Vagina (tissue), 2 donors: Measurements from ENCODE around the gene TH. TPM values are rescaled to one million over a fixed set of nuclear protein-coding genes. Genes with fewer than 3 reads are reported as not detected.
"Not testable (repeated sequence)": the region's sequence is repeated elsewhere in the genome, so short reads cannot be mapped to it uniquely, and the experiment has no call there.

Experiments
- DNase-seq, 2 donors: peaks; one replicate each; pipeline ENCODE4 v3.0.0-alpha.2; 2017; ENCODE audit errors: extremely low spot score in 2 of 2
- H3K27ac ChIP-seq: fragments of 200-600 bp; sonication (generic); one replicate; pipeline ENCODE4 v1.5.1; 2019
- H3K27me3 ChIP-seq: fragments of 200-600 bp; sonication (generic); one replicate; pipeline ENCODE4 v1.5.1; 2019
- H3K36me3 ChIP-seq, 2 donors: fragments of 200-600 bp; sonication (generic); one replicate each; pipeline ENCODE4 v1.5.1; 2017 to 2019
- H3K4me1 ChIP-seq: fragments of 200-600 bp; sonication (generic); one replicate; pipeline ENCODE4 v1.5.1; 2019
- H3K4me3 ChIP-seq, 2 donors: fragments of 200-600 bp; sonication (generic); 1 replicate in 1 of 2; 2 replicates in 1 of 2; pipeline ENCODE4 v1.5.1; 2016 to 2019
- H3K9me3 ChIP-seq: fragments of 200-600 bp; sonication (generic); one replicate; pipeline ENCODE4 v1.5.1; 2019
- CTCF ChIP-seq, 3 experiments: fragments of 450-650 bp in 2 of 3; fragments of 200-600 bp in 1 of 3; sonication (generic) in 1 of 3; IDR thresholded peaks; one replicate each; pipeline ENCODE4 v1.5.1; 2017 to 2019; ENCODE audit warnings: antibody characterized with exemption in 3 of 3, mild to moderate bottlenecking in 2 of 3, moderate library complexity in 2 of 3
- POLR2A ChIP-seq, 2 donors: fragments of 450-650 bp; IDR thresholded peaks; one replicate each; pipeline ENCODE4 v1.6.1; 2017; ENCODE audit warnings: antibody characterized with exemption in 2 of 2, mild to moderate bottlenecking in 2 of 2, moderate library complexity in 2 of 2
- POLR2AphosphoS5 ChIP-seq, 2 donors: sonication (generic); formaldehyde crosslinking; IDR thresholded peaks; one replicate each; pipeline ENCODE4 v1.9.0; 2017; ENCODE audit warnings: antibody characterized with exemption in 2 of 2, mild to moderate bottlenecking in 2 of 2, low read depth in 1 of 2; ENCODE audit not compliant: insufficient read depth in 1 of 2
- intact Hi-C: fragments of 100-400 bp; cut with DNase I; formaldehyde crosslinking; loops from one replicate; pipeline ENCODE4 v1.15.1; 2023
- total RNA-seq: library from RNA; depleted of rRNA; stranded (reverse); fragments of >200 nt; gene quantifications from one replicate; pipeline ENCODE4 v1.2.3, GENCODE V29; 2016

Gene TH
- total RNA-seq, 1 donor from 2014 or later: 21.9 TPM

GRCh38 chr11:2127482-2128129 lies 44.0 kb downstream of the TH start:
- Histone ChIP-seq H3K27me3 (no peaks in the 10 kb centered on the region), H3K4me1 (no peaks in the 10 kb centered on the region), H3K36me3 (no peaks in the 10 kb centered on the region), H3K27ac (no peak overlapping the region), H3K9me3 (no peaks in the 10 kb centered on the region), H3K4me3 (no peak overlapping the region)
- no peak for DNase-seq
- intact Hi-C loops: no loop called here
- TF ChIP-seq POLR2AphosphoS5 (IDR thresholded peaks at IDR 0.05; ENCODE audit: insufficient read depth in 1 of 2, low read depth in 1 of 2): no peak
- no peak for TF ChIP-seq POLR2A (IDR thresholded peaks at IDR 0.05)
- TF ChIP-seq CTCF (IDR thresholded peaks at IDR 0.05): no peak

DNA sequence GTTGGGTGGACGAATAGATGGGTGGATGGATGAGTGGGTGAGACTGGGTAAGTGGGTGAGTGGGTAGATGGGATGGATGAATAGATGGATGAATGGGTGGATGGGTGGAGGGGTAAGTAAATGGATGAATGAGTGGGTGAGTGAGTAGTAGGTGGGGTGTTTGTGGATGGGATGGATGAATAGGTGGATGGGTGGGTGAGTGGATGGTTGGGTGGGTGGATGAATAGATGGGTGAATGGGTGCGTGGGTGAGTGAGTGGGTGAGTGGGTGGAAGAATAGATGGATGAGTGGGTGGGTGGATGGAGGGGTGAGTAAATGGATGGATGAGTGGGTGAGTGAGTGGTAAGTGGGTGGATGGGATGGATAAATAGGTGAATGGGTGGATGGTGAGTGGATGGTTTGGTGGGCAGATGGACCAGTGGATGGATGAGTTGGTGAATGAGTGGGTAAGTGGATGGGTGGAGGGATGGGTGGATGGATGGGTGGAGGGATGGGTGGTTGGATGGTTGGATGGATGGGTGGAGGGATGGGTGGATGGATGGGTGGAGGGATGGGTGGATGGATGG lies 45.0 kb downstream of the TH start:
- Histone ChIP-seq H3K4me3 (no peak overlapping the region), H3K36me3 (no peaks in the 10 kb centered on the region), H3K27ac (no peak overlapping the region), H3K27me3 (no peaks in the 10 kb centered on the region), H3K9me3 (no peaks in the 10 kb centered on the region), H3K4me1 (no peaks in the 10 kb centered on the region)
- intact Hi-C loops: no loop called here
- no peak for TF ChIP-seq POLR2AphosphoS5 (IDR thresholded peaks at IDR 0.05; ENCODE audit: insufficient read depth in 1 of 2, low read depth in 1 of 2)
- TF ChIP-seq POLR2A (IDR thresholded peaks at IDR 0.05): no peak
- no peak for TF ChIP-seq CTCF (IDR thresholded peaks at IDR 0.05)
- no peak for DNase-seq

DNA sequence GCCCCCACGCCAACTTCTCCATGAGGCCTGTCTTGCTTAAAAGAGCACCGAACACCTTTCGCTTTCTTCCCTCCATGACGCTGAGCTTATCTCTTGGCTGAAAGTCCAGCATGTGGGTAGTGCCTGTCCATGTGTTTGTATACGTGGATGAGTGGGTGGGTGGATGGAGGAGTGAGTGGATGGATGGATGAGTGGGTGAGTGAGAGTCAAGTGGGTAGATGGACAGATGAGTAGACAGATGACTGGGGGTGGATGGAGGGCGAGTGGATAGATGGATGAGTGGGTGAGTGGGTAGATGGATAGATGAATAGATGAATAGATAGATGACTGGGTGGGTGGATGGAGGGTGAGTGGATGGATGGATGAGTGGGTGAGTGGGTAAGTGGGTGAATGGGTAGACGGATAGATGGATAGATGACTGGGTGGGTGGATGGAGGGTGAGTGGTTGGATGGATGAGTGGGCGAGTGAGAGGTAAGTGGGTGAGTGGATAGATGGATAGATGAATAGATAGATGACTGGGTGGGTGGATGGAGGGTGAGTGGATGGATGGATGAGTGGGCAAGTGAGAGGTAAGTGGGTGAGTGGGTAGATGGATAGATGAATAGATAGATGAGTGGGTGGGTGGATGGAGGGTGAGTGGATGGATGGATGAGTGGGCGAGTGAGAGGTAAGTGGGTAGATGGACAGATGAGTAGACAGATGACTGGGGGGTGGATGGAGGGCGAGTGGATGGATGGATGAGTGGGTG lies 46.7 kb downstream of the TH start:
- H3K27me3 ChIP-seq, H3K9me3 ChIP-seq, intact Hi-C loops, H3K27ac ChIP-seq, DNase-seq, H3K4me1 ChIP-seq, H3K36me3 ChIP-seq, H3K4me3 ChIP-seq: not testable (repeated sequence)

GRCh38 chr11:2123628-2123960 lies 48.0 kb downstream of the TH start:
- no peaks in the 10 kb centered on the region for H3K36me3 ChIP-seq
- H3K27me3 ChIP-seq: no peaks in the 10 kb centered on the region
- TF ChIP-seq POLR2AphosphoS5 (IDR thresholded peaks at IDR 0.05; ENCODE audit: insufficient read depth in 1 of 2, low read depth in 1 of 2) (no peak), CTCF (IDR thresholded peaks at IDR 0.05) (no peak), POLR2A (IDR thresholded peaks at IDR 0.05) (no peak)
- no peak overlapping the region for H3K4me3 ChIP-seq
- no peaks in the 10 kb centered on the region for H3K4me1 ChIP-seq
- no peak for DNase-seq
- no peaks in the 10 kb centered on the region for H3K9me3 ChIP-seq
- intact Hi-C loops: no loop called here
- H3K27ac ChIP-seq: no peak overlapping the region

DNA sequence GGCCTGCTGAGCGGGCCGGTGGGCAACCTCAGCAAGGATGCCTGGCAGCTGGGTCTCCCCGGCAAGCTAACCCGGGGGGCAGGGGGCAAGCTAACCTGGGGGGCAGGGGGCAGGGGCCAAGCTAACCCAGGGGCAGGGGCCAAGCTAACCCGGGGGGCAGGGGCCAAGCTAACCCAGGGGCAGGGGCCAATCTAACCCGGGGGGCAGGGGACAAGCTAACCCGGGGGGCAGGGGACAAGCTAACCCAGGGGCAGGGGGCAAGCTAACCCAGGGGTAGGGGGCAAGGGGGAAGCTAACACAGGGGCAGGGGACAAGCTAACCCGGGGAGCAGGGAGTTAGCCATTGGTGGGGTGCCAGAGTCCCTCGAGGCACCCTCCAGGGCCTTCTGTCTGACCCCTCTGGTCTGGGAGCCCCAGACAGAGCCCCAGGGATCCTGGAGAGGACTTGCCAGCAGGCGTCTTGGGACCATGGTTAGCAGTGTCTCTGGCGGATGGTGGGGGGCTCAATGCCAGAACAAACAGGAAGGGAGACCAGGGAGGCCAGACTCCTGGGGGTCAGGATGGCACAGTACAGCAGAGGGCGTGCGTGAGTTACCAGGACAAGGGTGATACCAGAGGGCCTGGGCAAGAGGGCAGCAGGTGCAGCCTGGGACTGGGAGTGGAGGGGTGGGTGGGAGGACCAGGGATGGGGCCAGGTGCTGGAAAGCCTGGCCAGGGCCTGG lies 48.5 kb downstream of the TH start:
- H3K9me3 ChIP-seq: no peaks in the 10 kb centered on the region
- no peak overlapping the region for H3K27ac ChIP-seq
- no peak for DNase-seq
- intact Hi-C loops: no loop called here
- H3K36me3 ChIP-seq: no peaks in the 10 kb centered on the region
- TF ChIP-seq POLR2A (IDR thresholded peaks at IDR 0.05) (no peak), POLR2AphosphoS5 (IDR thresholded peaks at IDR 0.05; ENCODE audit: insufficient read depth in 1 of 2, low read depth in 1 of 2) (no peak), CTCF (IDR thresholded peaks at IDR 0.05) (no peak)
- no peaks in the 10 kb centered on the region for H3K27me3 ChIP-seq
- H3K4me3 ChIP-seq: no peak overlapping the region
- no peaks in the 10 kb centered on the region for H3K4me1 ChIP-seq
